HG03175 (cell line): Measurements from ENCODE around the gene RPRD1A.
A peak's percentile ranks its signal among the peaks of the same experiment; 100 is the strongest.
"Not testable (repeated sequence)": the region's sequence is repeated elsewhere in the genome, so short reads cannot be mapped to it uniquely, and the experiment has no call there.

Experiments
- ATAC-seq: cut with Tn5 transposase; IDR thresholded peaks from one replicate; pipeline ENCODE4 v1.9.1; 2021; ENCODE audit warnings: mild to moderate bottlenecking, moderate library complexity; ENCODE audit not compliant: unreplicated experiment

RPRD1A gene

GRCh38 chr18:36078751-36079529 lies 11.6 kb upstream of the RPRD1A start:
- no peak for ATAC-seq

DNA sequence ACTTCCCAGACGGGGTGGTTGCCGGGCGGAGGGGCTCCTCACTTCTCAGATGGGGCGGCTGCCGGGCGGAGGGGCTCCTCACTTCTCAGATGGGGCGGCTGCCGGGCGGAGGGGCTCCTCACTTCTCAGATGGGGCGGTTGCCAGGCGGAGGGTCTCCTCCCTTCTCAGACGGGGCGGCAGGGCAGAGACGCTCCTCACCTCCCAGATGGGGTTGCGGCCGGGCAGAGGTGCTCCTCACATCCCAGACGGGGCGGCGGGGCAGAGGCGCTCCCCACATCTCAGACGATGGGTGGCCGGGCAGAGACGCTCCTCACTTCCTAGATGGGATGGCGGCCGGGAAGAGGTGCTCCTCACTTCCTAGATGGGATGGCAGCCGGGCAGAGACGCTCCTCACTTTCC lies 10.4 kb upstream of the RPRD1A start:
- ATAC-seq = not testable (repeated sequence)

GRCh38 chr18:36075862-36076587 lies 8.7 kb upstream of the RPRD1A start:
- ATAC-seq = no peak

DNA sequence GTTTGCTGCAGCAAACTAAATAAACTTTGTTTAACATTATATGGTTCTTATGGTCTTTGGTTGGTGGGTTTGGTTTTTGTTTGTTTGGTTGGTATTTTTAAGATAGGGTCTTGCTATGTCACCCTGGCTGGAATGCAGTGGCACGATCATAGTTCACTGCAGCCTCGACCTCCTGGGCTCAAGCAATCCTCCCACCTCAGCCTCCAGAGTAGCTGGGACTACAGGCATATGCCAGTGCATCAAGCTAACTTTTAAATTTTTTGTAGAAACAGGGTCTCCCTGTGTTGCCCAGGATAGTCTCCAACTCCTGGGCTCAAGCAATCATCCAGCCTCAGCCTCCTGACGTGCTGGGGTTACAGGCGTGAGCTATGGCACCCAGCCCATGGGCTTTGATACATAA lies 7.1 kb upstream of the RPRD1A start:
- ATAC-seq = no peak

GRCh38 chr18:36073676-36074075 lies 6.3 kb upstream of the RPRD1A start:
- no peak for ATAC-seq

DNA sequence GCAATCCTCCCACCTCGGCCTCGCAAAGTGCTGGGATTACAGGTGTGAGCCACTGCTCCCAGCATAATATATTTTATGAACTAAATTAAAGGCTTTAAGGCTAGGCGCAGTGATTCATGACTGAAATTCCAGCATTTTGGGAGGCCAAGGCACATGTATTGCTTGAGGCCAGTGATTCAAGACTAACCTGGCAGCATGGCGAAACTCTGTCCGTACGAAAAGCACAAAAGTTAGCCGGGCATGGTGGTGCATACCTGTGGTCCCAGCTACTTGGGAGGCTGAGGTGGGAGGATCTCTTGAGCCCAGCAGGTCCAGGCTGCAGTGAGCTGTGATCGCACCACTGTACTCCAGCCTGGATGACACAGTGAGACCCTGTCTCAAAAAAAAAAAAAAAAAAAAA lies 5.0 kb upstream of the RPRD1A start:
- not testable (repeated sequence) for ATAC-seq

GRCh38 chr18:36066686-36067054 lies 689 bp downstream of the RPRD1A start:
- peak; percentile 4 for ATAC-seq

DNA sequence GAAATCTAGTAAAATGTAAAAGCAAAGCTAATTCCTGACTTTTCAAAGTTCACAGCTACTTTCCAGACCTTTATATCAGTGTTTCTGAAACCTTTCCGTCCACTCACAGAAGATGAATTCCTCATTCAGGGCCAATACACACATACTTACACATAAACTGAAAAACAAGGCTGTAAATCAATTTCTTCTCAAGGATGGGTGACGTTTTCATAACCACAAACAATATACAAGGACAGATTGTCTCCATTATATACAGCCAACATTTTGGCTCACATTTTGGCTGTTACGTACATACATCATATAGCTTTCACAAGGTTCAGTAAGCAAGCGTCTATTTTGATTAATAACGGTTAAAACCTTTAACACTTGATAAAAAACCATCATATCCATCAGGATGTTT lies 1.4 kb downstream of the RPRD1A start:
- no peak for ATAC-seq

DNA sequence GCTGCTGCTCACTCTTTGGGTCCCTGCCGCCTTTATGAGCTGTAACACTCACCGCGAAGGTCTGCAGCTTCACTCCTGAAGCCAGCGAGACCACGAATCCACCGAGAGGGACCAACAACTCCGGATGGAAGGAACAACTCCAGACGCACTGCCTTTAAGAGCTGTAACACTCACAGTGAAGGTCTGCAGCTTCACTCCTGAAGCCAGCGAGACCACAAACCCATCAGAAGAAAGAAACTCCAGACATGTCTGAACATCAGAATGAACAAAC lies 2.6 kb downstream of the RPRD1A start:
- not testable (repeated sequence) for ATAC-seq

- no peak for ATAC-seq
These were observed 3.1 kb downstream of the RPRD1A start for GRCh38 chr18:36064027-36064808.

GRCh38 chr18:36058674-36059073 lies 8.7 kb downstream of the RPRD1A start:
- no peak for ATAC-seq

GRCh38 chr18:36051760-36052159 lies 15.6 kb downstream of the RPRD1A start:
- no peak for ATAC-seq

DNA sequence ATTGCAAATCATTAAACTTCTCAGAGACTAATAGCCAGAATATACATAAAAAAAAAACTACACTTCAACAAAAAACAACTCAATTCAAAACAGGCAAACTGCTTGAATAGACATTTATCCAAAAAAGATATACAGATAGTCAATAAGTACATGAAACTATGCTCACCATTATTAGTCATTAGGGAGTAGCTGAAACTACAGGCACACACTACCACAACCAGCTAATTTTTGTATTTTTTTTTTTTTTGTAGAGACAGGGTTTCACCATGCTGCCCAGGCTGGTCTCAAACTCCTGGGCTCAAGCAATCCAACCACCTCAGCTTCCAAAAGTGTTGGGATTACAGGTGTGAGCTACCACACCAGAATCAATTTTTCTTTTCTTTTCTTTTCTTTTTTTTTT lies 16.9 kb downstream of the RPRD1A start:
- ATAC-seq = no peak

DNA sequence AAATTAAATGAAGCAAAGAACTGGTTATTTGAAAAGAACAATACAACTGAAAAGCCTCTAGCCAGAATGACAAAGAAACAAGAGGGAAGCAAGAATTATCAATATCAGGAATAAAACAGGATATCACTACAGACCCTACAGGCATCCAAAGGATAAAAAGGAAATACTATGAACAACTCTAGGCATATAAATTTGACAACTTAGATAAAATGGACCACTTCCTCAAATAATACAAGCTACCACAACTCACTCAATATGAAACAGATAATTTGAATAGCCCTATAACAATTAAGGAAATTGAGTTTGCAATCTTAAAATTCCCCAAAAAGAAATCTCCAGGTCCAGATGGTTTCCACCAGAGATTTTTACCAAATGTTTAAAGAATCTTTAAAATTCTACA lies 19.8 kb downstream of the RPRD1A start:
- ATAC-seq = no peak

DNA sequence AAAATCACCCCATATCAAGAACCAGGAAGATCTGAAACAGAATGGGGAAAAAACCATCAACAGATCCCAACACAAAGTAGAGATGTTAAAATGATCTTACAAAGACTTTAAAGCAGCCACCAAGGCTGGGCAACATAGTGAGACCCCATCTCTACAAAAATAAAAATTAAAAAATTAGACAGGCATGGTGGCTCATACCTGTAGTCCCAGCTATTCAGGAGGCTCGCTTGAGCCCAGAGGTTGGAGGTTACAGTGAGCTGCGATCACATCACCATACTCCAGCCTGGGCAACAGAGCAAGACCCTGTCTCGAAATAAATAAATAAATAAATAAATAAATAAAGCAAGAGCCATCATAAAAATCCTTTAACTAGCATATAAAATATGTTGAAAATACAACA lies 20.5 kb downstream of the RPRD1A start:
- no peak for ATAC-seq

GRCh38 chr18:36045241-36045991 lies 21.9 kb downstream of the RPRD1A start:
- ATAC-seq = no peak

- no peak for ATAC-seq
These were observed 24.2 kb downstream of the RPRD1A start for GRCh38 chr18:36043153-36043552.

- no peak for ATAC-seq
These were observed 26.2 kb downstream of the RPRD1A start for GRCh38 chr18:36041146-36041545.

DNA sequence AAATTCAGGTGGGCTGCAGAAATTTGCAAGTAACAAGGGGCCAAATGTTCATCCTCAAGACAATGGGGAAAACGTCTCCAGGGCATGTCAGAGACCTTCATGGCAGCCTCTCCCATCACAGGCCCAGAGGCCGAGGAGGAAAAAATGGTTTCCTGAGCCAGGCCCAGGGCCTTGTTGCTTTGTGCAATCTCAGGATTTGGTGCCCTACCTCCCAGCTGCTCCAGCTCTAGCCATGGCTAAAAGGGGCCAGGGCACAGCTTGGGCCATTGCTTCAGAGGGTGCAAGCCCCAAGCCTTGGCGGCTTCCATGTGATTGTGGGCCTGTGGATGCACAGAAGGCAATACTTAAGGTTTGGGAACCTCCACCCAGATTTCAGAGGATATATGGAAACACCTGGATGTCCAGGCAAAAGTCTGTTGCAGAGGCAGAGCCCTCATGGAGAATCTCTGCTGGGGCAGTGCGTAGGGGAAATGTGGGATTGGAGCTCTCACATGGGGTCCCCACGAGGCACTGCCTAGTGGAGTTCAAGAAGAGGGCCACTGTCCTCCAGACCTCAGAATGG lies 29.2 kb downstream of the RPRD1A start:
- ATAC-seq = no peak

GRCh38 chr18:36035253-36035652 lies 32.1 kb downstream of the RPRD1A start:
- no peak for ATAC-seq
